ENCODE data around the gene OR2A12.

GRCh38 chr7:144049491-144049890, 36.6 kb upstream of the OR2A12 start:
- no peak for TF ChIP-seq EZH2 (conservative IDR thresholded peaks at IDR 0.05; ENCODE audit: low read depth, low read length)
- no peak for TF ChIP-seq EP300 (IDR thresholded peaks at IDR 0.05; ENCODE audit: low read depth in 2 of 2, low read length in 2 of 2)
- no peak for TF ChIP-seq EP300 (CRISPR knock-in tag; IDR thresholded peaks at IDR 0.05; ENCODE audit: borderline replicate concordance)
- TF ChIP-seq KAT8 (CRISPR knock-in tag; IDR thresholded peaks at IDR 0.05) = no peak
- TF ChIP-seq SKI (IDR thresholded peaks at IDR 0.05; ENCODE audit: partially characterized antibody) = no peak
